ENCODE data around the gene PCSK7.

- TF ChIP-seq CTCF (conservative IDR thresholded peaks at IDR 0.05; ENCODE audit: low read length) (no peak), EZH2phosphoT487 (IDR thresholded peaks at IDR 0.05; ENCODE audit: borderline replicate concordance) (no peak)
These were observed 46.5 kb upstream of the PCSK7 start for GRCh38 chr11:117278347-117278746.

Data from Loucy (cell line).